K562 (cell line): ENCODE measurements around the gene ARID4B. TPM values are rescaled to one million over a fixed set of nuclear protein-coding genes. Genes with fewer than 3 reads are reported as not detected.

Source experiments
- NFYB ChIP-seq: IDR thresholded peaks from 2 replicates; pipeline ENCODE4 v1.6.1; 2011; ENCODE audit warnings: mild to moderate bottlenecking, moderate library complexity; ENCODE audit not compliant: insufficient read length; ENCODE audit errors: extremely low read depth
- RBM39 ChIP-seq: fragments of 200-400 bp; formaldehyde crosslinking; optimal IDR thresholded peaks from 2 replicates; pipeline ENCODE3; 2018; ENCODE audit warnings: low read depth, low read length
- ZNF232 ChIP-seq: sonication (generic); formaldehyde crosslinking; IDR thresholded peaks from 2 replicates; pipeline ENCODE4 v1.8.0; 2022; ENCODE audit warnings: mild to moderate bottlenecking, missing genetic modification reagents
- ZNF3 ChIP-seq: fragments of 250-450 bp; sonication (Bioruptor Pico); IDR thresholded peaks from 2 replicates; pipeline ENCODE4 v1.5.0; 2021; ENCODE audit warnings: mild to moderate bottlenecking, moderate library complexity
- ZNF584 ChIP-seq: fragments of 200-800 bp; sonication (Bioruptor generic); IDR thresholded peaks from 2 replicates; pipeline ENCODE4 v1.6.1; 2016; ENCODE audit warnings: low read depth, mild to moderate bottlenecking, missing genetic modification characterization, missing compliant biosample characterization
- ZSCAN29 ChIP-seq: fragments of 450-650 bp; IDR thresholded peaks from 2 replicates; pipeline ENCODE4 v1.6.1; 2017
- polyA plus RNA-seq, 8 experiments: library from polyadenylated mRNA; depleted of rRNA in 4 of 8; stranded (reverse) in 5 of 8; unstranded in 3 of 8; fragments of >200 nt; fragmentation: Nextera tagmentation in 2 of 8; fragmentation: Illumina TruSeq in 1 of 8; extraction: Ambion mirVana in 2 of 8; extraction: Trizol in 1 of 8; gene quantifications; 2 replicates each; pipeline versions ENCODE4 v1.2.1 to v1.2.3, GENCODE V29; 2011 to 2014; ENCODE audit warnings: inconsistent platforms in 1 of 8, missing spikeins in 1 of 8
- total RNA-seq, 7 experiments: library from RNA; depleted of rRNA in 6 of 7; stranded (reverse); fragments of >200 nt in 6 of 7; fragmentation: Illumina TruSeq in 2 of 7; extraction: Trizol in 2 of 7; gene quantifications; 2 replicates each; pipeline versions ENCODE4 v1.2.1 to v1.2.3, GENCODE V29; 2011 to 2021; ENCODE audit warnings: low replicate concordance in 1 of 7
- TF ChIP-seq, protein P1 (sequence below): fragments of 250-450 bp; sonication (Bioruptor Pico); IDR thresholded peaks from 2 replicates; pipeline ENCODE4 v1.9.0; 2021; ENCODE audit warnings: mild to moderate bottlenecking, inconsistent platforms
- TF ChIP-seq, protein P2 (sequence below): fragments of 200-600 bp; sonication (generic); IDR thresholded peaks from one replicate; pipeline ENCODE4 v1.6.1; 2012; ENCODE audit warnings: mild to moderate bottlenecking, low read depth, low read length, inconsistent platforms
- TF ChIP-seq, protein P3 (sequence below): sonication (generic); formaldehyde crosslinking; IDR thresholded peaks from 2 replicates; pipeline ENCODE4 v1.8.0; 2022; ENCODE audit warnings: mild to moderate bottlenecking, missing genetic modification reagents

ARID4B gene
- total and polyA plus RNA-seq, 9 of the 15 experiments (the other 6 are each of a cell fraction or from before 2014, with no cell fraction given): 8.4 to 38.9 (median 18.5) TPM

DNA sequence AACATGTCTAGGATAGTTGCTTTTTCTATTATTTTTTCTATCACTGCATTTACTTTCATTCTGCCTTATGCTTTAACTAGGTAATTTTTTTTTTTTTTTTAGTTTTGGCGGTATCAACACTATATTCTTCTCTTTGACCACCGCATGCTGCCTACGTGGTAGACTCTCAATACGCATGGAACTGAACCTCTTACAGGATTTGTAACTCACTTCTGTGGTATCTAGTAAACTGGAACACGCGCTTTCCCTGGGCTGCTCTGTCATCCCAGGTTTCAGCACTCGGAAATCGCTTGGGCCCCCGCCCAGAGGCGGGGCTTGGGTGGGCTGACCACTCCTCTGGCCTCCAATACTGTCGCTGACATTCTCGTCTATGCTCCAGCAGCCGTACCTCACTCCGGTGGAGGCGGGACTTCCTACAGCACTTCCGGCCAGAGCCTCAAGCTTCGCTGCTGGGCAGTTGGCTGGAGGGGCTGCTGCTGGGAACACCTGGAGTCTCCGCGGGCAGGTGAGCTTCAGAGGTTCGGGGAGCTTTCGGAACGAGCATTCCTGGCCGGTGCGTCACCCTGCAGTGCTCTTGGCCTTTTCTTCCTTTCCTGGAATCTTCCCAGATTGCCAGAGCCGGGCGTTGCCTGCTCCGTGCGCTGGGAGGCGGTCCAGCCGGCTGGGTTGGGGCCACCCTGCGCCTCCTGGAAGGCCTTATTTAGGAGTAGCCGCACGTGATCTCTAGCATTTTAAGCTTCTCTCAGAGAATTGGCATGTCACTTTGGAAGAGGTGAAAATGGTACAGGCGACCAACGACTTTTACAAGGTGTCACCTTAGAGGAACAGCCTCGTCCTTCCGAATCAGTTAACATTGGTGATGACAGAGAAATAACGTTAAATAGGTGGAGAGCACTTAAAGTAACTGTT is 39.3 kb upstream of the ARID4B start, which contains the start of gene TBCE (continued):
- TF ChIP-seq NFYB: peak; percentile 28
- TF ChIP-seq ZNF584: no peak
- TF ChIP-seq, protein P1, sequence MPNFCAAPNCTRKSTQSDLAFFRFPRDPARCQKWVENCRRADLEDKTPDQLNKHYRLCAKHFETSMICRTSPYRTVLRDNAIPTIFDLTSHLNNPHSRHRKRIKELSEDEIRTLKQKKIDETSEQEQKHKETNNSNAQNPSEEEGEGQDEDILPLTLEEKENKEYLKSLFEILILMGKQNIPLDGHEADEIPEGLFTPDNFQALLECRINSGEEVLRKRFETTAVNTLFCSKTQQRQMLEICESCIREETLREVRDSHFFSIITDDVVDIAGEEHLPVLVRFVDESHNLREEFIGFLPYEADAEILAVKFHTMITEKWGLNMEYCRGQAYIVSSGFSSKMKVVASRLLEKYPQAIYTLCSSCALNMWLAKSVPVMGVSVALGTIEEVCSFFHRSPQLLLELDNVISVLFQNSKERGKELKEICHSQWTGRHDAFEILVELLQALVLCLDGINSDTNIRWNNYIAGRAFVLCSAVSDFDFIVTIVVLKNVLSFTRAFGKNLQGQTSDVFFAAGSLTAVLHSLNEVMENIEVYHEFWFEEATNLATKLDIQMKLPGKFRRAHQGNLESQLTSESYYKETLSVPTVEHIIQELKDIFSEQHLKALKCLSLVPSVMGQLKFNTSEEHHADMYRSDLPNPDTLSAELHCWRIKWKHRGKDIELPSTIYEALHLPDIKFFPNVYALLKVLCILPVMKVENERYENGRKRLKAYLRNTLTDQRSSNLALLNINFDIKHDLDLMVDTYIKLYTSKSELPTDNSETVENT: peak; percentile 89
- TF ChIP-seq, protein P2, sequence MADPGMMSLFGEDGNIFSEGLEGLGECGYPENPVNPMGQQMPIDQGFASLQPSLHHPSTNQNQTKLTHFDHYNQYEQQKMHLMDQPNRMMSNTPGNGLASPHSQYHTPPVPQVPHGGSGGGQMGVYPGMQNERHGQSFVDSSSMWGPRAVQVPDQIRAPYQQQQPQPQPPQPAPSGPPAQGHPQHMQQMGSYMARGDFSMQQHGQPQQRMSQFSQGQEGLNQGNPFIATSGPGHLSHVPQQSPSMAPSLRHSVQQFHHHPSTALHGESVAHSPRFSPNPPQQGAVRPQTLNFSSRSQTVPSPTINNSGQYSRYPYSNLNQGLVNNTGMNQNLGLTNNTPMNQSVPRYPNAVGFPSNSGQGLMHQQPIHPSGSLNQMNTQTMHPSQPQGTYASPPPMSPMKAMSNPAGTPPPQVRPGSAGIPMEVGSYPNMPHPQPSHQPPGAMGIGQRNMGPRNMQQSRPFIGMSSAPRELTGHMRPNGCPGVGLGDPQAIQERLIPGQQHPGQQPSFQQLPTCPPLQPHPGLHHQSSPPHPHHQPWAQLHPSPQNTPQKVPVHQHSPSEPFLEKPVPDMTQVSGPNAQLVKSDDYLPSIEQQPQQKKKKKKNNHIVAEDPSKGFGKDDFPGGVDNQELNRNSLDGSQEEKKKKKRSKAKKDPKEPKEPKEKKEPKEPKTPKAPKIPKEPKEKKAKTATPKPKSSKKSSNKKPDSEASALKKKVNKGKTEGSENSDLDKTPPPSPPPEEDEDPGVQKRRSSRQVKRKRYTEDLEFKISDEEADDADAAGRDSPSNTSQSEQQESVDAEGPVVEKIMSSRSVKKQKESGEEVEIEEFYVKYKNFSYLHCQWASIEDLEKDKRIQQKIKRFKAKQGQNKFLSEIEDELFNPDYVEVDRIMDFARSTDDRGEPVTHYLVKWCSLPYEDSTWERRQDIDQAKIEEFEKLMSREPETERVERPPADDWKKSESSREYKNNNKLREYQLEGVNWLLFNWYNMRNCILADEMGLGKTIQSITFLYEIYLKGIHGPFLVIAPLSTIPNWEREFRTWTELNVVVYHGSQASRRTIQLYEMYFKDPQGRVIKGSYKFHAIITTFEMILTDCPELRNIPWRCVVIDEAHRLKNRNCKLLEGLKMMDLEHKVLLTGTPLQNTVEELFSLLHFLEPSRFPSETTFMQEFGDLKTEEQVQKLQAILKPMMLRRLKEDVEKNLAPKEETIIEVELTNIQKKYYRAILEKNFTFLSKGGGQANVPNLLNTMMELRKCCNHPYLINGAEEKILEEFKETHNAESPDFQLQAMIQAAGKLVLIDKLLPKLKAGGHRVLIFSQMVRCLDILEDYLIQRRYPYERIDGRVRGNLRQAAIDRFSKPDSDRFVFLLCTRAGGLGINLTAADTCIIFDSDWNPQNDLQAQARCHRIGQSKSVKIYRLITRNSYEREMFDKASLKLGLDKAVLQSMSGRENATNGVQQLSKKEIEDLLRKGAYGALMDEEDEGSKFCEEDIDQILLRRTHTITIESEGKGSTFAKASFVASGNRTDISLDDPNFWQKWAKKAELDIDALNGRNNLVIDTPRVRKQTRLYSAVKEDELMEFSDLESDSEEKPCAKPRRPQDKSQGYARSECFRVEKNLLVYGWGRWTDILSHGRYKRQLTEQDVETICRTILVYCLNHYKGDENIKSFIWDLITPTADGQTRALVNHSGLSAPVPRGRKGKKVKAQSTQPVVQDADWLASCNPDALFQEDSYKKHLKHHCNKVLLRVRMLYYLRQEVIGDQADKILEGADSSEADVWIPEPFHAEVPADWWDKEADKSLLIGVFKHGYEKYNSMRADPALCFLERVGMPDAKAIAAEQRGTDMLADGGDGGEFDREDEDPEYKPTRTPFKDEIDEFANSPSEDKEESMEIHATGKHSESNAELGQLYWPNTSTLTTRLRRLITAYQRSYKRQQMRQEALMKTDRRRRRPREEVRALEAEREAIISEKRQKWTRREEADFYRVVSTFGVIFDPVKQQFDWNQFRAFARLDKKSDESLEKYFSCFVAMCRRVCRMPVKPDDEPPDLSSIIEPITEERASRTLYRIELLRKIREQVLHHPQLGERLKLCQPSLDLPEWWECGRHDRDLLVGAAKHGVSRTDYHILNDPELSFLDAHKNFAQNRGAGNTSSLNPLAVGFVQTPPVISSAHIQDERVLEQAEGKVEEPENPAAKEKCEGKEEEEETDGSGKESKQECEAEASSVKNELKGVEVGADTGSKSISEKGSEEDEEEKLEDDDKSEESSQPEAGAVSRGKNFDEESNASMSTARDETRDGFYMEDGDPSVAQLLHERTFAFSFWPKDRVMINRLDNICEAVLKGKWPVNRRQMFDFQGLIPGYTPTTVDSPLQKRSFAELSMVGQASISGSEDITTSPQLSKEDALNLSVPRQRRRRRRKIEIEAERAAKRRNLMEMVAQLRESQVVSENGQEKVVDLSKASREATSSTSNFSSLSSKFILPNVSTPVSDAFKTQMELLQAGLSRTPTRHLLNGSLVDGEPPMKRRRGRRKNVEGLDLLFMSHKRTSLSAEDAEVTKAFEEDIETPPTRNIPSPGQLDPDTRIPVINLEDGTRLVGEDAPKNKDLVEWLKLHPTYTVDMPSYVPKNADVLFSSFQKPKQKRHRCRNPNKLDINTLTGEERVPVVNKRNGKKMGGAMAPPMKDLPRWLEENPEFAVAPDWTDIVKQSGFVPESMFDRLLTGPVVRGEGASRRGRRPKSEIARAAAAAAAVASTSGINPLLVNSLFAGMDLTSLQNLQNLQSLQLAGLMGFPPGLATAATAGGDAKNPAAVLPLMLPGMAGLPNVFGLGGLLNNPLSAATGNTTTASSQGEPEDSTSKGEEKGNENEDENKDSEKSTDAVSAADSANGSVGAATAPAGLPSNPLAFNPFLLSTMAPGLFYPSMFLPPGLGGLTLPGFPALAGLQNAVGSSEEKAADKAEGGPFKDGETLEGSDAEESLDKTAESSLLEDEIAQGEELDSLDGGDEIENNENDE: no peak
- peak; percentile 61; the same call in 1 of the 2 replicates for TF ChIP-seq ZNF232
- TF ChIP-seq RBM39: no peak
- no peak for TF ChIP-seq ZNF3 (CRISPR knock-in tag)
- TF ChIP-seq ZSCAN29: no peak
- TF ChIP-seq, protein P3, sequence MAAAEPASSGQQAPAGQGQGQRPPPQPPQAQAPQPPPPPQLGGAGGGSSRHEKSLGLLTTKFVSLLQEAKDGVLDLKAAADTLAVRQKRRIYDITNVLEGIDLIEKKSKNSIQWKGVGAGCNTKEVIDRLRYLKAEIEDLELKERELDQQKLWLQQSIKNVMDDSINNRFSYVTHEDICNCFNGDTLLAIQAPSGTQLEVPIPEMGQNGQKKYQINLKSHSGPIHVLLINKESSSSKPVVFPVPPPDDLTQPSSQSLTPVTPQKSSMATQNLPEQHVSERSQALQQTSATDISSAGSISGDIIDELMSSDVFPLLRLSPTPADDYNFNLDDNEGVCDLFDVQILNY (CRISPR knock-in tag): no peak
